NCI-H446 (cell line): ENCODE data around the gene SEMA3E.
A peak's percentile ranks its signal among the peaks of the same experiment; 100 is the strongest.

Source experiments
- DNase-seq, 2 experiments: peaks; one replicate each; lab custom pipeline; 2025; lab: John Stamatoyannopoulos, UW

Gene SEMA3E

DNA sequence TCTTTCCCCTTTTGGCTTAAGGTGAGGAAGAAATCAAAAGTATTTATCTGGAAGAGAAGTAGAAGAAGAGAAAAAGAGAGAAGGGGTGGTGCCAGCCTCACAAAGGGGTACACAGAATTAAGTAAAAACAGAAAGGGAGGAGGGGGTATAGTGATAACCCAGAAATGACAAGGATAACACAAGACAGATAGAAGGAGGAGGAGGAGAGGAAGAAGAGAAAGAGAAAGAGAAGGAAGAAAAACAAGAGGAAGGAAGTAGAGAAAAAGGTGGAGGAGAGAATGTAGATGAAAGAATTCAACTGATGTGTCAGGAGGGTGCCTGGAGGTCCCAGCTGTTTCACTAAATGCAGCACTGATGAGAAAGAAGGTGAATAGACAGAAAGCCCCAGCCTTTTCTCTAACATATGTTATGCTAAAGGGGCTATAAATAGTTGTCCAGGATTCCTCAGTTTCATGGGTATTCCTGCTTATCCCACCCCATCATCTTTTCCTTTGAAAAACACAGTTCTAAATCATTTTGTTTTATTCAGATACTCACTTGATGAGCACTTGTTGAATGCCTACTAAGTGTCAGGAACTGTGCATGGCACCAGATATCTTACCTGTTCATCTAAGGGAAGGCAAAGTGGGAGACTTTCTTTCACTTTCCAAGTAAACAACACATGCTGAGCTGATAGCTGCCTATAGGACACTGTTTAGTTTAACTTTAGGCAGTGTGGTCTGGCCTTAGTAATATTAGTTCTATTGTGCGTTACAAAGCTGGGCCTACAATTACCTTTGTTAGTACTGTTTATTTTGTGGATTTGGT, 8.0 kb downstream of the SEMA3E start:
- DNase-seq, result no peak

DNA sequence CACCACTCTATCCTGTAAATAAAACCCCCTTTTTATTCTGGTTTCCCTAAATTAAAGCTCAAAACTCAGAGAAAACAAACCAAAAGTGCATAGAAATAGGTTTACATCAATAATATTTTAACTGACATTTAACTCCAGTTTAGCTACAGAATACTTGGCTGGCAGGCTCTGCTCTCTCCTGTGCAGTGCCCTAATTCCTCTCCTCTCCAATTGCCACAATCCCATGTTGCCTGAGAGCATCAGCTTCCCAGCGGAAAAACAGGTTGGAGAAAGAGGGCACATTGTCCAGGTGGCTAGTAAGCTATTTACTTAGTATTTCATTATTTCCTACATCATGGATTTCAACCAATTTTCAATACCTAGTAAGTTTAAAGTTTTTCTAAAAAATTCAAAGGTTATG, 8.7 kb downstream of the SEMA3E start:
- no peak for DNase-seq

DNA sequence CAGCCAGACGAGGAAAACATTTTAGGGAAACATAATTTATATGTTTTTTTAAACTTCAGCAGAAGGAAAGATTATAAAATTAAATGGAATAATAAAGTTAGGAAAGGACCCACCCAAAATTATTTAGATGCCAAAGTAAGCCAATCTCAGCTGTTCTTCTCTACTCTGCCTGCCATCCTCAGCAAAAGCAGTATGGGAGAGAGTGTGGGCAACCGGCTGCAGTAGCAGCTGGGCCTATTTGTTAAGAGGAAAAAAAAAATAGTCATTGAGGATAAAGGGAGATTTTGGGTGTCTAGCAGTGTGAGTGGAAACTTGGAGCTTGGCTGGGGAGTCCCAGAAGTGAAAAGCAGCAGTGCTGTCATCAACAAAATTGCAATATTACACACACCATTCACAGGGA, 15.4 kb downstream of the SEMA3E start:
- DNase-seq, result no peak

DNA sequence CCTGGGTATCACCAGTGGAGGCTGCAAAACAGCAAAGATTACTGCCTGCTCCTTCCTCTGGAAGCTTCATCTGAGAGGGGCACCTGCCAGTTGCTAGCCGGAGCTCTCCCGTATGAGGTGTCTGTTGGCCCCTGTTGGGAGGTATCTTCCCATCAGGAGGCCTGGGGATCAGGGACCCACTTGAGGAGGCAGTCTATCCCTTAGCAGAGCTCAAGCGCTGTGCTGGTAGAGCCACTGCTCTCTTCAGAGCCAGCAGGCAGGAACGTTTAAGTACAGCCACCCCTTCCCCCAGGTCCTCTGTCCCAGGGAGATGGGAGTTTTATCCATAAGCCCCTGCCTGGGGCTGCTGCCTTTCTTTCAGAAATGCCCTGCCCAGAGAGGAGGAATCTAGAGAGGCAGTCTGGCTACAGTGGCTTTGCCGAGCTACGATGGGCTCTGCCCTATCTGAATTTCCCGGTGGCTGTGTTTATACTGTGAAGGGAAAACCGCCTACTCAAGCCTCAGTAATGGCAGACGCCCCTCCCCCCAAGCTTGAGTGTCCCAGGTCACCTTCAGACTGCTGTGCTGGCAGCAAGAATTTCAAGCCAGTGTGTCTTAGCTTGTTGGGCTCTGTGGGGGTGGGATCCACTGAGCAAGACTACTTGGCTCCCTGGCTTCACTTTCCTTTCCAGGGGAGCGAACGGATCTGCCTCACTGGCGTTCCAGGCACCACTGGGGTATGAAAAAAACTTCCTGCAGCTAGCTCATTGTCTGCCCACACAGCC, 19.6 kb downstream of the SEMA3E start:
- no peak for DNase-seq

DNA sequence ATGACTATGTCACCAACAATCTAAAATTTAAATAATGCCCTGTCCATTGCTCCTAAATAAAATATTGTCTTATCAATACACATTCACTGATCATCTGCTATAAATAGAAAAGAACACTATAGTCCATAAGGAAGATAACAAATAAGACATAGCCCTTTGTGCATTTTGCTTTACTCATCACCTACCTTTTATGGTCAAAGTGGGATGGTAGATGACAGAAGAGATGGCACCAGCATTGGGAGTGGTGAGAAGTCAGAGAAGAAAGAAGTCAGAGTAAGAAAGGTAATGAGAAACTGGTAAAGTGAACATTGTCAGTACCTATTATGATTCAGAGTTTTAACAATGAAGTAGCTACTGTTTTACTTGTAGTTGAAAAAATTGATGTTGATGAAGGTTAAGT, 31.1 kb downstream of the SEMA3E start:
- no peak for DNase-seq

DNA sequence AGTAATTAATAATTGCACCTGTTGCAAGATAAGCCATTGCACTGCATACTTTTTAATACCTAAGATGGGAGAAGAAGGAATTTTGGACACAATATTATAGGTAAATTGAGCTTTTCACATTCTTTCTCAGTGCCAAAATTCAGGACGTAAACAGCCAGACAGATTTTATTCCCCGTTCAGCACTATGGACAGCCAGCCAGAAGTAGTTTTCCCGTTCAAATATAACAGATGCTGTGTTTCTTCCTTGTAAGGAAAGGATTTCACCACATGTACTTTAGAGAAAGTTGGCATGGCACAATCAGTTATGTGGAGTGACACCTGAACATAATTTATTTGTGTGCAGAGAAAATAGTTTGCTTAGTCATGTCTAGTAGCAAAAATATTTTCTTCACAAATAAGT, 34.8 kb downstream of the SEMA3E start:
- DNase-seq, result peak in 1 of 2 experiments; percentile 9

DNA sequence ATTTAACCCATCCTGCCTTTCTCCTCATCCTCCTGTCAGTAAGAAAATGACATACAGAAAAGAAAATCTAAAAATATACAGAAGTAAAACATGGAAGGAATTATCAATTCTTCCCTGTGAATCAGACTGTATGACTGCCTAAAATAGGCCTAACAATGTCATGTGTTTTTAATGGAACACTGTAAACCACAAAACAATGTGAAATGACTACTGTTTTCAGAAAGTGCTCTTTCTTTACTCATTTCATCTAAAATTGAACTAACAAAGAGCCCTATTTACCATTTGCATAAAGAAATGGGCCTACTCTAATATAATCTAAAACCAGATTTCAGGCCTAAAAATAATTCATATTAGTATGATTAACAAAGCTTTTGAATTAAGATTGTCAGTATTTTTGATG, 35.7 kb downstream of the SEMA3E start:
- no peak for DNase-seq

DNA sequence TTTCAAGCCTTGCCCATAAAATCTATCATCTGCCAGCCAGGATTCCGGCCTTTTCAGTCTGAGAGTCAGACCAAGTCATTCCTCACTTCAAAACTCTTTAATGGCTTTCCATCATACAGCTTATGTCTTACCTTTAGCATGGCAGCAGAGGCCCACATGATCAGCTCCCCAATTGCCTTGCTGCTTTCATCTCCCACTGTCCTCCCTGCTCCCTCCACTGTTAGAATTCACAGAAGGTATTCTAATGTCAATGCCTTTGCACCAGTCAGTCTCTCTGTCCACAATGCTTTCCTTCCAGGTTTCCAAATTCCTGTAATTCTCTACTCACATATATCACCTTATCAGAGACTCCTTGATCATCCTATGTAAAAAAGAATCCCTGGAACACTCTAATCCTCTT, 37.2 kb downstream of the SEMA3E start:
- DNase-seq, result no peak

DNA sequence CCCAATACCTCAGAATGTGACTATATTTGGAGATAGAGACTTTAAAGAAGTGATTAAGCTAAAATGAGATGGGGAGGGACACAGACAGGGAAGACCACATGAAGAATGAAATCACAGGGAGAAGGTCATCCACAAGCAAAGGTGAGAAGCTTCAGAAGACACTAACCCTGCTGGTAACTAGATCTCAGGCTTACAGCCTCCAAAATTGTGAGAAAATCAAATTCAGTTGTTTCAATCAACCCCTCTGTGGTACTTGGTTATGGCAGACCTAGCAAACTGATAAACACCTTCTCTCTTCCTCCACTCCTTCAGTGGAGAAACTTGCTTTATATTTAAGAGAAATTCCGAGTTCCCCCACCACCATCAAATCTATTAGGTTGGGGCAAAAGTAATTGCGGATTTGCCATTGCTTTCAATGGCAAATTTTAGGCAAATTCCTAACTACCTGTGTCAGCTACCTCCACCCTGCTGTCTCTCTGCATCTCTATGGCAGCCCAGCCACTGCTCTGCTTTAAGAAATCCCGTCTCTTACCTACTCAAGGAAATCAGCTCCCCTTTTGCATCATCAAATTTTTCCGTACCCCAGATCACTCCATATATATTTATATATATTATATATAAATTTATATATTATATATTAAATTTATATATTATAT, 38.2 kb downstream of the SEMA3E start:
- DNase-seq, result no peak

DNA sequence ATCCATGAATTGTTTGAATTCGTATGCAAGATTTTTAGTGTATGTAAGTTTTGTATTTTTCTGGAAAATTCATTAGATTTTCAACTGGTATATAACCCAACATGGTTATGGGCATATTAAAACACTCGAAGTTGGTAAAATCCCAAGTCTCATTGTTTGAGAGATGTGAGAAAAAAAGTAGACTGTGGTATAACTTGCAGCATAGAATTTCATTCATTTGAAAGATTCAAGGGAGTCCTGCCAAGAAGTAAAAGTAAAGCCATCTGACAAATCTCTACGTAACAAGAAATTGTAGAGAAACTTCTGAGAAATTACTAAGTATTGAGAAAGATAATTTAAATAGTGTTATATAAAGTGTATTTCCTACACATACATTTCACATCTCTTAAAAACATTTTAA, 40.2 kb downstream of the SEMA3E start:
- no peak for DNase-seq

DNA sequence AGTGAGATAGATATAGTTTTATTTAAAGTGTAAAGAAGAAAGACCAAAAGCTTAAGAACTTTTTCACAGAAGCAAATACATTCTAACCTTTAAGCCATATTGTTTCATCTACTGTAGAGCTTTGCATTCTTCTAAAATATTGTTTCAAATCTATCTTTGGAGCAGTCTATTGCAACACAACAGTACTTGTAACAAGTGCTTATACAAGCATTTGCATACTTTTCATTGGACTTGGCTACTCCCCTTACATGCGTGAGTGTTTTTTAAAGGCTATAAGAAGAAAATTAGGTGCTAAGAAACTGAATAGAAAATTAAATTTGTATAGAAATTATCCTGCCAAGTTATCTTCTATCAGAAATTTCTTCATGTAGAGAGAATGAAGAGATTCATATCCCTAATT, 45.3 kb downstream of the SEMA3E start:
- no peak for DNase-seq

DNA sequence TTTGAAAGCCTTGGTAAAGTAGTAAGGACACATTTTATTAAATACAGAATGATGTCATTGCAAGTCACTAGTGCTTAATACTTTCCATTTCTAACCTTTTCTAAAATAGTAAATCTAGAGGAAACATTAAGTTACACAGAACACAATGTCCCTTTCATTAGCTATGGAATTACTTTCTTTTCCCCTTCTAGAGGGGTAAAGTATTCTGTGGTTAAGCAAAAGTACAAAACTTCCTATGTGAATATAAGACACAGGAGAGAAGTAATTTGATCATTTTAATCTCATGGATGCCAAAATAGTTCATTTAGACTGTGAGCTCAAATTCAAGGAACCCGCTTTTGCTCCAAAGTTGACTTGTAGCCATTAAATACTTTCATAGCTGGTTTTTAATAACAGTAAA, 49.8 kb downstream of the SEMA3E start:
- no peak for DNase-seq

DNA sequence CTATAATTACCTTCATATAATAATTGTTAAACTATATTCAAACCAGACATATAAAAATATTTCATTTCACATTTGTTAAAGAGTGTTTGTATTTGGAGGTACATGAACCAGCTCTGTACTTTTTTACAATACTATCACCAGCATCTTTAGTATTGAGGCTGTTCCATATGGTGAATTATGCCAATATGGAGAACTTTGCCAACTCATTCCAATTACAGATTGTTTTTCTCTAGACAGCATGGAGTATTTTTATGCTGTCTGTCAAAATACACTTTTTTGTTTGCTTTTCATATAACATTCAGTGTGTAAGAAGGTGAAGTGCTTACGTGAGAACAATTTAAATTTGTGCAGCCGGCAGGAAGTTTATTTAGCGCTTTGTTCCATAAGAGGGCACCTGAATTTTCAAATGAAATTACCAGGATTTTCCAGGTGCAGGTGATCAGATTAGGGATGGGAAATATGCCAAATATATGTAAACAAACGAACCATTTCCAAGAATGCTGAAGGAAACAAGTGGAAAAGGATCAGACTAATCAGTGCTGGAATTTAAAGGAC, 54.9 kb downstream of the SEMA3E start:
- no peak for DNase-seq

DNA sequence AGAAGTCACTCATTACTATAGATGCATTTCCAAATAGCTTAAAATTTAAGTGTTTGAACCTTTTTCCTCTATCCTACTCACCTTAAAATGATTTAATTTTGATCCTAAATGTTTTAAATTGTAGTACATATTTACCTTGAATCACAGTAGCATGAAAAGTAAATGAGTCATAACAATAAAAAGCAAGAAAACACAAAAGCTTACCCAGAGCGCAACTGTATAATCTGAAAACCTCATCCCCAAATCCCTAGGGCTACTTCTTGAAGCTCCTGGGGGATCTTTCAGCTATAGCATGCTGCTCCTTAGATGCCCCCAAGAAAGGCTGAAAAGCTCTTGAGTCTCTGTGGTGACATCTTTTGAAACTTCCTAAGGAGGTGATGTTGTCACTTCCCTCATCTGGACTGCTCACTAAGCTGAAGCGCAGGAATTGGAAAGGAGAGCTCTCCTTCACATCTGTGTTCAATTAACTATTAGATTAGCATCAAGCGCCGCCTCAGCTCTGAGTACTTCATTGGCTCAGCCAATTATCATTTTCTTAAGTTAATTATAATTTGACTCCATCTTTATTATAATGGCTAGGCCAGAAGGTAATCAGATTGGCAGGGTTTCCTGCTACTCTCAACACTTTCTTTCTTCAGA, 60.2 kb downstream of the SEMA3E start:
- no peak for DNase-seq

DNA sequence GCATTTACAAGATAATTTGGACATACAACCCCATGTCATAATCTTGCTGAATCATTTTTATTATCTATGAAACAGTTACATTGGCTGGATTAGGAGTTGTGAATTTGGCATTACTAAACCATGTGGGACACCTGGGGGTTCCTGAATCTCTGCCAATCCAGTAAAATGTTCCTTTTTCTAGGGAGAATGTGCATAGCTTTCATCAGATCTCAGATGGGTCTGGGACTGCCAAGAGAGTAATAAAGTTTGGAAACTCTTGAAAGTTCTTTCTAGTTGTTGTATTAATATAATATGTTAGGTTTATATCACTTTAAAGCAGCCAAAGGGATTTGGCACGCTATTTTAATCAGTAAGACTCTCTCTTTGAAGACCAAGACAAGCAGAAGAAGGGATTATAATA, 62.7 kb downstream of the SEMA3E start:
- peak in 1 of 2 experiments; percentile 23 for DNase-seq

DNA sequence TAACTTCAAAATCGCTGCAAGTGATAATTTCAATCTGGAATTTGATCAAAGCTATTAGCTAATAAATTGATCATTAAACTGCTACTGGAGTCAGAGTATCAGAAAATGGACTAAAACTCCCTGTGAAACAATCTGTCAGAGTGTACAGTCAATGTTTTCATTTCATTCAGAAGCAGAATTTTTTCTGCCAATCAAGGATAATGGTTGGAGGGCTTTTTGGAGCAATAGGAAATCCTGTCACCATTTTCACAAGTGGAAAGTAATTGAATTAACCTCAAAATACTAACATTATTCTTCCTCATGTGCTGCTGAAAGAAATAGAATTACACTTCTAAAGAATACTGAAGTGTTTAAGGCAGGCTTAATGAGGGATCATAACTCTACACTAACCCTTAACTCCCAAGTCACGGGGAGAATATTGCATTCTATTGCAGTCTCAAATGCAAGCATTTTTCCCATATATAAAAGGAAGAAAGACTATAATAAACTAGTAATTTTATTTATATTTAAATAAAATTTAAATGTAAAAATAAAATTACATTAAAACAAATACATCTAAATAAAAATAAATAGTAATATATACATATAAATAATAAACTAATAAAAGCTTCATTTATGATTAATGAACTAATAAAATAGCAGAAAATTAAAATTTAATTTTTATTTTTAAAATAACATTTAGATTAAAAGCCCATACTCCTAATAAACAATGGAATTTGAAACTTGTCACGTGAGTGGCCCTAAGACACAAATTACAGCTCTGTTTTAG, 67.1 kb downstream of the SEMA3E start:
- DNase-seq, result no peak

DNA sequence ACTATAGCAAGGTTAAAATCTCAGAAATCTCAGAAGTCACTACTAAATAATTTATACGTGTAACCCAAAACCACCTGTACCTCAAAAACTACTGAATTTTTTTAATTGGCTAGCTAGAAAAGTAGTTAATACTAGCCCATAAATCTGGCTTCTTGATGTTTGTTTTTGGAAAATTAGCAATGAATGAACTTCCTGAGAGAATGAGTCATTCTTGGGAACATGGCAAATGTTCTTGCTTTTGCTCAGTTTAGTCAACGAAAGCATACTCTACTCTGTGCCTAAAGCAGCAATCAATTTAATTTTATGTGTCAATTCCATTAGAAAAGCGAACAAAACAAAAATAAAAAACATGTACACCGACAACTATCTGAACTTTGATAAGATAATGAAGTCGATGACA, 69.2 kb downstream of the SEMA3E start:
- no peak for DNase-seq

DNA sequence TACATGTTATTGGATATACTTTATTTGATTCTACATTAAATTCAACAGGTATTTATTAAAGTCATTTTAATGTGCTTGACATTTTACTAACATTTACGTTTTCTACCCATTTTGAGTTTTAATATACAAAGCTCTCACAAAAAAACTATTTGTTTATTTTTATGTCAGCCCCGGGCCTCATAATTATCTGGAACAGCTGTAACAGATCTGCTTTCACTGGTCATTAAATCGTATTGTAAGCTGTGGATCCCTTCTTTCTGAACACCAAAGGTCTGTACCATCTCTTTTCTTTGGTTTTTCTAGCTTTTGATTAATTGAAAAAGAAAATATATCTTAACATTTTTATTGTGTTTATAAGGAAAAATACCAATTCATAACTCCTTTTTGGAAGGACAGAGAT, 73.5 kb downstream of the SEMA3E start:
- no peak for DNase-seq

DNA sequence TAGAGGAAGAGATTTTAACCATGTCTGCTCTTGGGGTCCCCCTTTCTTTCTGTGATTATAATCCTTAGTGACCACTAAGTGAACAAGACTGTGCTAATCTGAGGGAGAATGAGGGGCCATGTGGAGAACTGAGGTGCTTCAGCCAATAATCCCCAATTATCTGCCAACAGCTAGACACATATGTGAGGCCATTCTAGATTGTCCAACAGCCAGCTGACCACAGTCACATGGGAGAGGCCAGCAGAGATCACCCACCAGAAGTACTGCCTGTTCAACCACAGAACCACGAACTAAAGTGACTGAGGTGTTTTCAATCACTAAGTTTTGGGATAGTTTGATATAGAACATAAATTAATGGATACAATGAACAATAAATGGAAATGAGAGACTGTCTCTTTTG, 74.3 kb downstream of the SEMA3E start:
- DNase-seq, result no peak

DNA sequence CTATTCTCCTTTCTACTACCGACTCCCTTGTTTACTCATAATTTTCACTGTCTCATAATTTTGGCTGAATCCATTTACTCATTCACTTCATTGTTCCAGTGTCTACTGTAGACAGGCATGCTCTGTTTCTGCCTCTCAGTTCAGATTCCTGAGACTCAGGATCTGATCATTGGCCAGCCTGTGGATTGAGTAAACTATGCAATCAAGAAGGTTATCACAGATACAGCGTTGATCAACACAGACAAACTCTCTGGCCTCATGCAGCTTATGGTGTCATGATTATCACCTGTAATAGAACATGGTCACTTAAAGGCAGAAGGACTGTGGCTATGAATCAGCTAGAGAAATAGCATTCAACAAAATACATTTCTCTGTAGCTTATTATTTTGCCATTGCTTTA, 86.0 kb downstream of the SEMA3E start:
- DNase-seq, result no peak

DNA sequence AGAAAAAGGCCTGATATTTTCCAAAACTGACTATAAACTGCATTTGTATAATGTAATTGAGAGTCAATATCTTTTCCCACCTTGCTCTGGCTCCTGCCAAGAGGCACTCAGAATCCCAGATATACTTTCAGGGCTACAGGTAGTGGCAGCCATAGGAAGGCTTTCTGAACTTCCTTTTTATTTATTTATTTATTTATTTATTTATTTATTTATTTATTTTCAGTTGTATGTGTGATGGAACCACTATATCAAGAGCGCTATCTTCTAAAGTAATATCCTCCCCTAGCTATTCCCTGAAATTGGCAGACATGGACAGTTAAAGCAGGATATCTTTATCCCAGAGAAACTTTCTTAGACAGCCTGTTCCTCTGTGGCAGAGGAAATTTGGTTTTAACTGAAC, 86.7 kb downstream of the SEMA3E start:
- no peak for DNase-seq

DNA sequence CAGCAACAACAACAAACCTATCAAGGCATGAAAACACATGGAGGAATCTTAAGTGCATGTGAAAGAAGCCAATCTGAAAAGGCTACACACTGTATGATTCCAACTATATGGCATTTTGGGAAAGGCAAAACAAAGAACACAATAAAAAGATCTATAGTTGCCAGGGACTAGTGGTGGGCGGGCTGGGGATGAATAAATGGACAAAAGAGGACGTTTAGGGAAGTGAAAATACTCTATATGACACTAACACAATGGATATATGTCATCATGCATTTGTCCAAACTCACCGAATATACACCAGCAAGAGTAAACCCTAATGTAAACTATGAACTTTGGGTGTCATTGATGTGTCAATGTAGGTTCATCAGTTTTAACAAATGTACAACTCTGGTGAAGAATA, 89.1 kb downstream of the SEMA3E start:
- no peak for DNase-seq
